GM21423 (cell line): ENCODE results near the gene PROSER2.

Experiments
- ATAC-seq: cut with Tn5 transposase; IDR thresholded peaks from one replicate; pipeline ENCODE4 v1.9.1; 2021; ENCODE audit warnings: mild to moderate bottlenecking, moderate library complexity; ENCODE audit not compliant: unreplicated experiment

The PROSER2 gene

GRCh38 chr10:11798845-11799735, 24.1 kb upstream of the PROSER2 start:
- ATAC-seq = no peak

DNA sequence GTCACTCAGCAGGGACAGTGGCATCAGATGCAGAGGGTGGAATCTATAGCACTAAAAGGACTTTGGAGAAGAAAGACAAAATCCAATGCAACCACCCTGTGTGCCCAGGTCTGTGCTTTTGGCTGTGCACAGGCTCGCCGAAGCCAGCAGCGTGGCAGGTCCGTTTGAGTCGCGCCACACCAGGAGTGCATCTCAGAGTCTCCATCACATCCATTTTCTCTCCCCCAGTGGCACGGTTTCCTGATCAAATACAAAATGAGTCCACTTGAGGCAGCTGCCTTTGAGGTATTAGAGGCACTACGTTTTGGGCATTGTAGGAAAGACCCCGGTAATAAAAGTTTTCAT, 23.4 kb upstream of the PROSER2 start:
- ATAC-seq = no peak

- no peak for ATAC-seq
Measured at GRCh38 chr10:11804336-11804735, 18.8 kb upstream of the PROSER2 start.

DNA sequence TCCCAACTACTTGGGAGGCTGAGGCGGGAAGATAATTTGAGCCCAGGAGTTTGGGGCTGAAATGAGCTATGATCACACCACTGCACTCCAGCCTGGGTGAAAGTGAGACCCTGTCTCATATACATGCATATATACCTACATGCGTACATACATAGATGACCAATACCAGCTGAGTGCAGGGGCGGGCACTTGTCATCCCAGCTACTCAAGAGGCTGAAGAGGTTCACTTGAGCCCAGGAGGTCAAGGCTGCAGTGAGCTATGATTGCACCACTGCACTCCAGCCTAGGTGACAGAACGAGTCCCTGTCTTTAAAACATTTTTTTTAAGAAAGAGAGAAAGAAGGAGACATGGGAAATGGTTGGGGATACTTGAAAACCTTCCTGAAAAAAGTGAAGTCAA, 17.4 kb upstream of the PROSER2 start:
- ATAC-seq = no peak

- ATAC-seq = no peak
Measured at GRCh38 chr10:11806706-11807105, 16.4 kb upstream of the PROSER2 start.

DNA sequence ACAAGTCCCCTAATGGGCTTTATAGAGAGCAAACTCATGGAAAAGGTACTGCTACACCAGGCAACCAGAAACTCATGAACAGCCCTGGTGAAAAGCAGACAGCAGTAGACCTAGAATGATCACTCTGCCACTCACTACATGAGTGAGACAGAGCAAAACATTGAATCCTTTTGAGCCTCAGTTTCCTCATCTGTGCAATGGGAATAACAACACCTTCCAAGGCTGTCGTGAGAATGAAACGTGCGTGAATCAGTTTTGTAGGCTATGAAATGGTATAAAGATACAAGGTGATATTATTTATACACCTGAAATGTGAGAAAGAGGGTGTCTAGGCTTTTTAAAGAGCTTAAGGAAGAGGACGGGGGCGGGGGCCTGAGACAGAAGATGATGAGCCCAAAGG, 14.3 kb upstream of the PROSER2 start:
- ATAC-seq = no peak

DNA sequence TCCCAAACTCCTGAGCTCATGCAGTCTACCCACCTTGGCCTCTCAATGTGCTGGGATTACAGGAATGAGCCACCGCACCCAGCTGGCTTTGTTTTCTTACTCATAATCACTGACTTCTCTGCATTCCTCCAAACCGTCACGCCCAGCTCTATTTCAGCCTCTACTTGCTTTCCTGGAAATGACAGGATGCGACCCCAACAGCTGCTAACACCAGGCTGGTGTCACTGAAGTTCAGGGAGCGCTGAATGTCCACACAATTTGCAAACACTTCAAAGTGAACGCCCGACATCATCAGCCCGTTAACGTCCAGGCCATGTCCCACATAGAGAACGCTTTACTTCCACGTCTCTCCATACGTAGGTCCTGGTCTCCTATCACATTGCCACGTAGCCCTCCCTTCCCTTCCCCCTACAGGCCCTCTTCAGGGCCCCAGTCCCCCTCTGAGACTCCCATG, 12.8 kb upstream of the PROSER2 start:
- ATAC-seq = no peak

DNA sequence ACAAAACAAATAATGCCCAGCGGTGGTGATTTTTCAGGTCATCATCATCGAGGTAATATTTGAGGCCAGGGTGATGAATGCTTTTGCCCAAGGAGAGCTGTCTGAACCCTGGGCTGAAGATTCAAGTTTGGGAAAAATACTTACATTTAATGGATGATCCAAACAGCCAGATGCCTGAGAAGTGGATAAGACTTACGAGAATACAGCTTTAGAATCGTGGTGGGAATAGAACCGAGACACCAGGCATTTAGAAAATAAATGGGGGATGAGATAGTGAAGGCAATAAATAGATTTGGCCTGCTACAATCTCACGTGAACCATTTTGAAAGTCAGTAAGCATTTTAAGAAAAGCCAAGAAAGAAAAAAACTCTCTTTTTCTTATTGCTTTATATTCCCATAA, 12.2 kb upstream of the PROSER2 start:
- no peak for ATAC-seq

DNA sequence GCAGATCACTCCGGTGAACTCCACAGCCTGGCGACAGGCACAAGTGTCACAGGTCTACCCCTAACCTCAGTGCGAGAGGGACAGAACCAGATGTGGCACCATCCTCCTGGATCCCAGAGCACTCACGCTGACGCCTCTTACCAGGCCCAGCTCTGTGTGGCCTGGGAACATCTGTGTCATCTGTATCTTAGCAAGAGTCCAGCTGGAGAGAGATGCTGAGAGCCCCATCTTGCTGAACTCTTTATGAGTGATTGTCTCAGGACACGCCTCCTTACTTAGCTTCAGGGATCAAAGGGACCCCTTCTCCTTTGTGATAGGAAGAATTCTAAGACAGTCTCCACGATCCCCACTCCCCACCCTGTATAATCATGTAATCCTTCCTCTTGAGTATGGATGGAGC, 10.0 kb upstream of the PROSER2 start:
- no peak for ATAC-seq

GRCh38 chr10:11813855-11814567, 9.1 kb upstream of the PROSER2 start:
- ATAC-seq = no peak

GRCh38 chr10:11819027-11819426, 4.1 kb upstream of the PROSER2 start:
- ATAC-seq = no peak

DNA sequence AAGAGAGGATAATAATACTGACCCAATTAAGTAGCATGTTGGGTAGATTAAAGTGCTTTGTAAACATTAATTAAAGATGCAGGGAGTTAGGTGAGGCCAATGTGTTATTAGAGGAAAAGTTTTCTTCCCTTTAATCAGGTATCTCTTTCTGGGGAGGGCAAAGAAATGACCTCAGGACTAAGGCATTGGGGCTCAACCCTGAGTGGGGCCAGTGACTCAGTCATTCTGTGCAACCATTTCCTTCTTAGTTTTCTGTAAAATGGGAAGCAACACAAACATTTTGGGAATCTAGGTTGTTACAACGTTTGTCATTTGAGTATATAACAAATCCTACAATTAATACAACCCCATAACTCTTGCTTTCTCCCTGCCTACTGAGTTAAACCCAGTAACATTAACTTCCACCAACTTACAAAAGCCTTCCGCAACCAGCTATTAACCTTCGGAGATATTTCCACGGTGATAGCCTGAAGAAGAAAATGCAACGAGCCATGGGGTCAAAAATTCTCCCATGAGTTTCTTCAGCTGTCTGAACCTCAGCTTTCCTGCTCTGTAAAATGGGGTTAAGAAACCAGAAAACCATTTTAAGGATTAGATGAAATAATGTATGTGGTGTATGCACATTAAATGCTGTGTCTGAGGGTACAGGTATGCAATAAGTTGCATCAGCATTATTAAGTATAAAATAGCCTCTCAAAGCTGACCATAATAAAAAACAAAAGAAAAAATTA, 965 bp upstream of the PROSER2 start:
- ATAC-seq = no peak

DNA sequence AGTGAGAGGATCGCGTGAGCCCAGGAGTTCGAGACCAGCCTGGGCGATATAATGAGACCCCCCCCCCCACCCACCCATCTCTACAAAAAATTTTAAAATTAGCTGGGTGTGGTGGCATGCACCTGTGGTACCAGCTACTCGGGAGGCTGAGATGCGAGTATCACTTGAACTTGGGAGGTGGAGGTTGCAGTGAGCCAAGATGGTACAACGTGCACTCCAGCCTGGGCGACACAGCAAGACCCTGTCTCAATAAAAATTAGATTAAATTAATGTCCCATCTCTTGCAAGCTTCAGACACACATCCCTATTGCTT, 391 bp upstream of the PROSER2 start:
- no peak for ATAC-seq

DNA sequence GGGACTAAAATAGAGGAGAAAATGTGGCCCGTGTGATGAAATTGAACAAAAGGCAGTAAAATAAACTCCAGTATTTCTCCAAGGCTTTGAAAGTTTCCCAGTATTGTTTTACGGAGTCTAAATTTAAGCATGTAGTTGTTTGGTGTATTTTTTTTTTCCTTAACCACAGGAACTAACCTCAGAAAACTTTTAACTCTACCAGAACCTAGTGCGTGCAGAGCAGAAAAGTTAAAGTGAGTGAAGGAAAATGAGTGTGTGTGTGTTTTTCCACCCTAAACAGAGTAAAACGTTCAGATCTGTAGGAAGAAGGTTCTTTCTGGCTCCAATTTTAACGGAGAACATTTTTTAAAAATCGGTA, 812 bp downstream of the PROSER2 start:
- no peak for ATAC-seq

- ATAC-seq = no peak
Measured at GRCh38 chr10:11824376-11824775, 1.2 kb downstream of the PROSER2 start.

GRCh38 chr10:11824825-11825224, 1.7 kb downstream of the PROSER2 start:
- ATAC-seq = no peak

DNA sequence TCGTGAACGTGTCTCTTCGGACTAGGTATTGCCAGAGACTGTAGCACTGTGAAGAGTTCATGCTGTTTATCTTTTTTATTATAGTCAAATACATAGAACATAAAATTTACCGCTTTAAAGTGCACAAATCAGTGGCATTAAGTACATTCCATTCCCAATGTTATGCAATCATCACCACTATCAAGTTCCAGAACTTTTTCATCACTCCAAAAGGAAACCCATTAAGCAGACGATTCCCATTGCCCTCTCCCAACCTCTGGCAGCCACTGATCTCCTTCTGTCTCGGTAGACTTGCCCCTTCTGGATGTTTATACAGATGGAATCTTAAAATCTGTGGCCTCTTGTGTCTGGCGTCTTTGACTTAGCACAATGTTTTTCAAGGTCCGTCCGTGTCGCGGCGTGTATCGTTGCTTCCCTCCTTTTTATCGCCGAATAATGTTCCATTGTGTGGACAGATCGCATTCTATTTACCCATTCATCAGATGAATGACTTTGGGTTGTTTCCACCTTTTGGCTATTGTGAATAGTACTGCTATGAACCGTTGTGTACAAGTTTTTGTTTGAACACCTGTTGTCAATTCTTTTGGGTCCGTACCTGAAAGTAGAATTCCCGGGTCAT, 2.7 kb downstream of the PROSER2 start:
- no peak for ATAC-seq

DNA sequence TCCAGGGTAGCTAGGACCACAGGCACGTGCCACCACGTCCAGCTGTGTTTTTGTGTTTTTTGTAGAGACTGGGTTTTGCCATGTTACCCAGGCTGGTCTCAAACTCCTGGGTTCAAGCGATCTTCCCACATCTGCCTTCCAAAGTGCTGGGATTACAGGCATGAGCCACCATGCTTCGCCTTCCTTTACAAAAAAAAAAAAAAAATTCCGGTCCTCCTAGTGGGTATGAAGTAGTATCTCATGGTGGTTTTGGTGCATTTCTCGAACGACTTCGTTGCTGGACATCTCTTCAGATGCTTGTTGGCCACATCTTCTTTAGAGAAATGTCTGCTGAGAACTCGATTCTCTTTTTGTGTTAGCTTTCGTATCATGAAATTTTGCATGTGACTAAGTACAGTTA, 3.9 kb downstream of the PROSER2 start:
- ATAC-seq = no peak

DNA sequence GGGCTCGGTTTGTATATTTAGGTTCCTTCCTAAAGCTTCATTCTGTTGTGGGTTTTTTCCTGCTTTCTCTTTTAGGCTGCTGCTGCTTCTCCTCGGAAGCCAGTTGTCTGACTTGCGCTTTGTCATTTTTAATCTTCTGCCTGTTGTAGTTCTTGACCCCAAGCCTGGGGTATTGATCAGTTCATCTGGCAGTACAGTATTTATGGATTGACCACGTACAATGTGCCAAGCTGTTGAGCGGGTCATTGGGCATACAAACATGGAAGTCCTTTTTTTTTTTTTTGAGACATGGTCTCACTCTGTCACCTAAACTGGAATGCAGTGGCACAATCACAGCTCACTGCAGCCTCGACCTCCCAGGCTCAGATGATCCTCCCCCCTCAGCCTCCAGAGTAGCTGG, 4.3 kb downstream of the PROSER2 start:
- ATAC-seq = no peak

DNA sequence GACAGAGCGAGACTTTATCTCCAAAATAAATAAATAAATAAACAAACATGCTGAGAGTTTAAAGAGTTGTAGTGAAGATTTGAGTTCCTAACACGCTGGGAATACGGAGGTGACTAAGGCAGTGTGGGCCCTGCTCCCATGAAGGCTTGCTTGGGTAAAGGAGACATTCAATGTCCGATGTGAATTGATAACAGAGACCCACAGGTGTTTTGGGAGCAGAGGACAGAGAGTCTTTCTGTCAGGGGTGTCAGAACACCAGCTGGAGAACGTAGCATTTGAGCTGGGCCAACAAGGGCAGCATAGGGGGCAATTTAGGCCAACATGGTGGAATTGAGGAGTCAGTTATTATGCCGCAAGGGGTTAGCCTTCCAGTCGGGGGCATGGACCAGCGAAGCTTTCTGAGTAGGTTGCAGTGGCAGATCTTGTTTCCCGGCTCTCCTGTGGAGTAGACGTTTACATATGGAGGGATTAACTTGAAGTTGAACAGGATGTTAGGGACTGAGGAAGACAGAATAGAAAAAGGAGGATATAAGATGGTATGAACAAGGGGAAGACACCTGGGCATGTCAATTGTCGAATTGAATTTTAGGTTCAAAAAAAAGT, 5.6 kb downstream of the PROSER2 start:
- no peak for ATAC-seq
